Skeletal muscle tissue (tissue), 4 donors: ENCODE results near the gene LHFPL6. TPM values are rescaled to one million over a fixed set of nuclear protein-coding genes. Genes with fewer than 3 reads are reported as not detected.

Experiments used
- H3K27ac ChIP-seq: one replicate; pipeline ENCODE4 v1.7.0; 2013; ENCODE audit warnings: mild to moderate bottlenecking, low read depth, low read length, inconsistent platforms
- H3K27me3 ChIP-seq, 3 donors: one replicate each; pipeline ENCODE4 v1.7.0; 2013; ENCODE audit warnings: low read length in 3 of 3; ENCODE audit not compliant: control insufficient read depth in 3 of 3, insufficient read depth in 3 of 3
- H3K36me3 ChIP-seq, 3 donors: one replicate each; pipeline ENCODE4 v1.7.0; 2013; ENCODE audit warnings: low read length in 3 of 3; ENCODE audit not compliant: control insufficient read depth in 3 of 3, insufficient read depth in 3 of 3
- H3K4me1 ChIP-seq, 3 donors: one replicate each; pipeline ENCODE4 v1.7.0; 2013; ENCODE audit warnings: low read length in 3 of 3, mild to moderate bottlenecking in 3 of 3; ENCODE audit not compliant: control insufficient read depth in 3 of 3, insufficient read depth in 3 of 3
- H3K4me3 ChIP-seq, 3 donors: one replicate each; pipeline ENCODE4 v1.7.0; 2013; ENCODE audit warnings: low read length in 3 of 3
- H3K9ac ChIP-seq, 3 donors: one replicate each; pipeline ENCODE4 v1.7.0; 2013; ENCODE audit warnings: low read length in 3 of 3, mild to moderate bottlenecking in 3 of 3, moderate library complexity in 2 of 3, low read depth in 1 of 3
- H3K9me3 ChIP-seq, 3 donors: one replicate each; pipeline ENCODE4 v1.7.0; 2013; ENCODE audit warnings: low read length in 3 of 3; ENCODE audit not compliant: control insufficient read depth in 3 of 3
- total RNA-seq: library from RNA; depleted of rRNA; stranded (reverse); fragments of >200 nt; gene quantifications from one replicate; pipeline ENCODE4 v1.2.3, GENCODE V29; 2014
- donor health status: Osteomylitis.

The LHFPL6 gene
- total RNA-seq, 1 donor from 2014 or later = 32.4 TPM

GRCh38 chr13:39403106-39403505 lies 199.9 kb downstream of the LHFPL6 start:
- Histone ChIP-seq H3K36me3 (no peaks in the 10 kb centered on the region), H3K4me1 (peaks cover 2 to 4% (median 3%) of the 10 kb centered on the region in 3 donors), H3K4me3 (no peak overlapping the region), H3K27ac (no peak overlapping the region), H3K9ac (no peak overlapping the region), H3K27me3 (no peaks in the 10 kb centered on the region), H3K9me3 (no peaks in the 10 kb centered on the region)

GRCh38 chr13:39402221-39402970 lies 200.6 kb downstream of the LHFPL6 start:
- no peaks in the 10 kb centered on the region for H3K36me3 ChIP-seq
- no peak overlapping the region for H3K27ac ChIP-seq
- no peak overlapping the region for H3K9ac ChIP-seq
- no peaks in the 10 kb centered on the region for H3K9me3 ChIP-seq
- H3K27me3 ChIP-seq = no peaks in the 10 kb centered on the region
- H3K4me1 ChIP-seq = peaks cover 3 to 6% (median 4%) of the 10 kb centered on the region in 3 donors
- H3K4me3 ChIP-seq = no peak overlapping the region

GRCh38 chr13:39401756-39402155 lies 201.2 kb downstream of the LHFPL6 start:
- Histone ChIP-seq H3K9me3 (no peaks in the 10 kb centered on the region), H3K27ac (no peak overlapping the region), H3K36me3 (no peaks in the 10 kb centered on the region), H3K4me1 (peaks cover 3 to 6% (median 4%) of the 10 kb centered on the region in 3 donors), H3K9ac (no peak overlapping the region), H3K4me3 (no peak overlapping the region), H3K27me3 (no peaks in the 10 kb centered on the region)

GRCh38 chr13:39401046-39401705 lies 201.8 kb downstream of the LHFPL6 start:
- peaks cover 3 to 6% (median 4%) of the 10 kb centered on the region in 3 donors for H3K4me1 ChIP-seq
- no peak overlapping the region for H3K27ac ChIP-seq
- H3K9ac ChIP-seq = no peak overlapping the region
- no peaks in the 10 kb centered on the region for H3K36me3 ChIP-seq
- H3K9me3 ChIP-seq = no peaks in the 10 kb centered on the region
- H3K4me3 ChIP-seq = no peak overlapping the region
- H3K27me3 ChIP-seq = peaks cover 0 to 2% (median 0%) of the 10 kb centered on the region in 3 donors

GRCh38 chr13:39399102-39399501 lies 203.9 kb downstream of the LHFPL6 start:
- Histone ChIP-seq H3K4me3 (no peak overlapping the region), H3K9me3 (no peaks in the 10 kb centered on the region), H3K27me3 (peaks cover 0 to 3% (median 0%) of the 10 kb centered on the region in 3 donors), H3K4me1 (peaks cover 4 to 6% (median 6%) of the 10 kb centered on the region in 3 donors), H3K9ac (no peak overlapping the region), H3K27ac (no peak overlapping the region), H3K36me3 (no peaks in the 10 kb centered on the region)

GRCh38 chr13:39397896-39398265 lies 205.1 kb downstream of the LHFPL6 start:
- H3K36me3 ChIP-seq = no peaks in the 10 kb centered on the region
- peak overlapping the region; percentile 45 for H3K27ac ChIP-seq
- no peak overlapping the region for H3K4me3 ChIP-seq
- peaks cover 0 to 3% (median 0%) of the 10 kb centered on the region in 3 donors for H3K27me3 ChIP-seq
- no peak overlapping the region for H3K9ac ChIP-seq
- H3K4me1 ChIP-seq = peaks cover 4 to 6% (median 6%) of the 10 kb centered on the region in 3 donors
- H3K9me3 ChIP-seq = no peaks in the 10 kb centered on the region

GRCh38 chr13:39397226-39397895 lies 205.6 kb downstream of the LHFPL6 start:
- H3K27me3 ChIP-seq = peaks cover 0 to 3% (median 0%) of the 10 kb centered on the region in 3 donors
- no peaks in the 10 kb centered on the region for H3K36me3 ChIP-seq
- H3K9ac ChIP-seq = no peak overlapping the region
- H3K4me1 ChIP-seq = peaks cover 4 to 6% (median 6%) of the 10 kb centered on the region in 3 donors
- peak overlapping the region; percentile 45 for H3K27ac ChIP-seq
- no peaks in the 10 kb centered on the region for H3K9me3 ChIP-seq
- no peak overlapping the region for H3K4me3 ChIP-seq

GRCh38 chr13:39394796-39395678 lies 208.0 kb downstream of the LHFPL6 start:
- H3K9me3 ChIP-seq = no peaks in the 10 kb centered on the region
- H3K4me1 ChIP-seq = peaks cover 4 to 6% (median 6%) of the 10 kb centered on the region in 3 donors
- H3K9ac ChIP-seq = no peak overlapping the region
- no peaks in the 10 kb centered on the region for H3K36me3 ChIP-seq
- H3K27ac ChIP-seq = peak overlapping the region; percentile 29
- H3K4me3 ChIP-seq = peak overlapping the region in 1 of 3 donors; percentile 27
- peaks cover 0 to 3% (median 0%) of the 10 kb centered on the region in 3 donors for H3K27me3 ChIP-seq

- no peak overlapping the region for H3K27ac ChIP-seq
- H3K9me3 ChIP-seq = no peaks in the 10 kb centered on the region
- H3K27me3 ChIP-seq = peaks cover 0 to 3% (median 0%) of the 10 kb centered on the region in 3 donors
- no peak overlapping the region for H3K4me3 ChIP-seq
- peaks cover 0 to 3% (median 0%) of the 10 kb centered on the region in 3 donors for H3K4me1 ChIP-seq
- H3K9ac ChIP-seq = no peak overlapping the region
- no peaks in the 10 kb centered on the region for H3K36me3 ChIP-seq
Measured at GRCh38 chr13:39391761-39392160, 211.2 kb downstream of the LHFPL6 start.
